ENCODE data around the gene DOCK11.

- TF ChIP-seq FOXJ3 (CRISPR knock-in tag; IDR thresholded peaks at IDR 0.05; ENCODE audit: borderline replicate concordance) = no peak
- TF ChIP-seq USF2 (CRISPR knock-in tag; IDR thresholded peaks at IDR 0.05) = no peak
- no peak for TF ChIP-seq CTCF (IDR thresholded peaks at IDR 0.05)
- no peak for TF ChIP-seq CREM (CRISPR knock-in tag; IDR thresholded peaks at IDR 0.05)
- no peak for TF ChIP-seq E2F1 (CRISPR knock-in tag; IDR thresholded peaks at IDR 0.05)
- no peak for TF ChIP-seq MAX (CRISPR knock-in tag; IDR thresholded peaks at IDR 0.05)
- no peak for TF ChIP-seq NFE2L1 (CRISPR knock-in tag; IDR thresholded peaks at IDR 0.05)
- no peak for TF ChIP-seq NR2C2 (CRISPR knock-in tag; IDR thresholded peaks at IDR 0.05)
- TF ChIP-seq NR1H2 (CRISPR knock-in tag; IDR thresholded peaks at IDR 0.05) = no peak
- TF ChIP-seq ERG (CRISPR knock-in tag; IDR thresholded peaks at IDR 0.05) = no peak
Observed at GRCh38 chrX:118495958-118496762, 545 bp downstream of the DOCK11 start.
